ENCODE measurements around the gene WBP2. TPM values are rescaled to one million over a fixed set of nuclear protein-coding genes. Genes with fewer than 3 reads are reported as not detected.

WBP2 gene
- total and polyA plus RNA-seq, 10 of the 15 experiments (the other 5 are each of a cell fraction or from before 2014, with no cell fraction given) = 1.5 to 57.3 (median 27.5) TPM

GRCh38 chr17:75898791-75899190 lies 43.7 kb upstream of the WBP2 start:
- TF ChIP-seq POLR2A (IDR thresholded peaks at IDR 0.05; ENCODE audit: low read depth, low read length) (0 out of 2 replicates have a peak, but pooled peaks have one; percentile 7), EGR1 (IDR thresholded peaks at IDR 0.05; ENCODE audit: borderline replicate concordance in 1 of 2, low read depth in 2 of 2, low read length in 2 of 2) (no peak), SMC3 (IDR thresholded peaks at IDR 0.05; ENCODE audit: borderline replicate concordance, low read length) (no peak), IKZF1 (conservative IDR thresholded peaks at IDR 0.05) (no peak), SREBF1 (IDR thresholded peaks at IDR 0.05; ENCODE audit: low read length) (no peak), ATF2 (IDR thresholded peaks at IDR 0.05; ENCODE audit: low read length) (no peak), ZNF207 (IDR thresholded peaks at IDR 0.05; ENCODE audit: borderline replicate concordance) (no peak), CEBPZ (IDR thresholded peaks at IDR 0.05; ENCODE audit: low read depth, low read length) (no peak)
- Histone ChIP-seq H2AFZ (ENCODE audit: control insufficient read depth, low read depth, low read length) (no peak overlapping the region), H3K9ac (ENCODE audit: control insufficient read depth, insufficient read depth, low read length) (no peak overlapping the region), H3K9me3 (replicated peaks; ENCODE audit: control insufficient read depth, insufficient read depth, low read length) (no peaks in the 10 kb centered on the region), H3K36me3 (ENCODE audit: control insufficient read depth in 2 of 2, insufficient read depth in 2 of 2, low read length in 1 of 2) (peaks cover 10 to 17% of the 10 kb centered on the region in 2 experiments; a peak in 3 of 4 replicates), H4K20me1 (ENCODE audit: control insufficient read depth, insufficient read depth) (no peaks in the 10 kb centered on the region), H3K79me2 (ENCODE audit: control insufficient read depth, insufficient read depth, low read length) (peaks cover 18% of the 10 kb centered on the region), H3K4me1 (ENCODE audit: control insufficient read depth, insufficient read depth, low read length) (peaks cover 6% of the 10 kb centered on the region), H3K4me2 (ENCODE audit: control insufficient read depth, insufficient read depth) (no peak overlapping the region), H3K4me3 (no peak overlapping the region), H3K27ac (ENCODE audit: control insufficient read depth, insufficient read depth) (no peak overlapping the region), H3K27me3 (replicated peaks in 1 of 2; ENCODE audit: control insufficient read depth in 2 of 2, insufficient read depth in 2 of 2, low read length in 1 of 2) (no peaks in the 10 kb centered on the region)
- CTCF ChIA-PET = interaction anchor here (1.0 kb wide), 1 partner anchor 42 kb away, joined by 4 read pairs; no protein-coding TSS in a partner anchor
- POLR2A ChIA-PET = interaction anchor here (1.7 kb wide), 1 partner anchor 11 kb away, joined by 6 read pairs; no protein-coding TSS in a partner anchor
- intact Hi-C loops (cut with micrococcal nuclease; ENCODE audit: unreplicated experiment) (loop anchor here (5.0 kb wide), 2 partner anchors 41 to 121 kb away; partner anchors contain the start of gene WBP2), in situ Hi-C loops (cut with MboI) (no loop called here)
- RAD21 ChIA-PET (ENCODE audit: unreplicated experiment) = interaction anchor here (0.7 kb wide), 1 partner anchor 360 kb away, joined by 3 read pairs; no protein-coding TSS in a partner anchor
- DNase-seq (ENCODE audit: low read depth, low spot score) (no peak), ATAC-seq (no peak), FAIRE-seq (no peak)
- WGBS (ENCODE audit: insufficient coverage, insufficient replicate concordance, low lambda C conversion rate, missing lambda C conversion rate) = 97% methylated on average over 16 of the region's 16 CpGs
- SMC1A ChIA-PET (ENCODE audit: uncharacterized antibody, unreplicated experiment) = no interaction called here
- no TSS peak for BruUV-seq (replicated peaks)

All from GM12878 (cell line).